HEK293 (cell line): ENCODE data around the gene TEX28.
"Not testable (repeated sequence)": the region's sequence is repeated elsewhere in the genome, so short reads cannot be mapped to it uniquely, and the experiment has no call there.

Experiments used
- CTCF ChIA-PET: fragments of 350-600 bp; formaldehyde crosslinking; extraction: SDS; loops from one replicate; lab custom pipeline; 2021; ENCODE audit warnings: antibody characterized with exemption; lab: Yijun Ruan, JAX
- POLR2A ChIA-PET: fragments of 300-600 bp; formaldehyde crosslinking; extraction: SDS; loops from one replicate; lab custom pipeline; 2020; ENCODE audit warnings: antibody characterized with exemption, inconsistent platforms; lab: Yijun Ruan, JAX
- H3K27ac ChIP-seq: fragments of 200-500 bp; sonication (Bioruptor generic); 2 replicates; pipeline ENCODE4 v1.5.1; 2014; ENCODE audit warnings: low read depth, low read length, control low read depth, inconsistent platforms; ENCODE audit errors: extremely low read depth
- H3K36me3 ChIP-seq, 2 experiments: fragments of 200-500 bp in 1 of 2; sonication (Bioruptor generic) in 1 of 2; 1 replicate in 1 of 2; 2 replicates in 1 of 2; pipeline ENCODE4 v1.5.1; 2014 to 2017; ENCODE audit warnings: inconsistent platforms in 2 of 2, low read length in 2 of 2; ENCODE audit not compliant: control insufficient read depth in 2 of 2, insufficient read depth in 1 of 2
- H3K4me1 ChIP-seq: fragments of 200-500 bp; sonication (Bioruptor generic); 2 replicates; pipeline ENCODE4 v1.5.1; 2014; ENCODE audit warnings: mild to moderate bottlenecking, low read length, inconsistent platforms; ENCODE audit not compliant: control insufficient read depth, insufficient read depth
- H3K4me3 ChIP-seq: 2 replicates; pipeline ENCODE4 v1.5.1; 2011; ENCODE audit warnings: low read depth, mild to moderate bottlenecking, control low read depth, low read length, moderate library complexity
- H3K9me3 ChIP-seq: fragments of 200-500 bp; sonication (Bioruptor generic); 2 replicates; pipeline ENCODE4 v1.5.1; 2014; ENCODE audit warnings: low read depth, low read length, inconsistent platforms; ENCODE audit not compliant: control insufficient read depth, insufficient read depth
- GLIS1 ChIP-seq: fragments of 450-650 bp; formaldehyde crosslinking; IDR thresholded peaks from 2 replicates; pipeline ENCODE4 v1.5.1; 2016; ENCODE audit warnings: missing biosample characterization, missing genetic modification characterization
- HOXD13 ChIP-seq: sonication (generic); formaldehyde crosslinking; IDR thresholded peaks from 2 replicates; pipeline ENCODE4 v1.8.0; 2022; ENCODE audit warnings: missing genetic modification reagents, borderline replicate concordance
- SETDB1 ChIP-seq: IDR thresholded peaks from one replicate; pipeline ENCODE4 v1.6.1; 2017; ENCODE audit warnings: mild to moderate bottlenecking, low read length, moderate library complexity, mixed read lengths; ENCODE audit not compliant: insufficient read length
- TRIM28 ChIP-seq: IDR thresholded peaks from 2 replicates; pipeline ENCODE4 v1.6.1; 2011; ENCODE audit warnings: low read length, control low read depth, borderline replicate concordance
- ZBTB48 ChIP-seq: fragments of 450-650 bp; formaldehyde crosslinking; IDR thresholded peaks from 2 replicates; pipeline ENCODE4 v1.5.1; 2016; ENCODE audit warnings: missing biosample characterization, missing genetic modification characterization
- ZNF121 ChIP-seq: fragments of 450-650 bp; formaldehyde crosslinking; IDR thresholded peaks from 2 replicates; pipeline ENCODE4 v1.5.1; 2016; ENCODE audit warnings: missing biosample characterization, missing genetic modification characterization
- ZNF132 ChIP-seq: fragments of 450-650 bp; formaldehyde crosslinking; IDR thresholded peaks from 2 replicates; pipeline ENCODE4 v1.5.1; 2017; ENCODE audit warnings: missing biosample characterization, missing genetic modification characterization, borderline replicate concordance
- ZNF146 ChIP-seq: fragments of 450-650 bp; formaldehyde crosslinking; IDR thresholded peaks from 2 replicates; pipeline ENCODE4 v1.5.1; 2016; ENCODE audit warnings: missing biosample characterization, missing genetic modification characterization
- ZNF2 ChIP-seq: fragments of 450-650 bp; formaldehyde crosslinking; IDR thresholded peaks from 2 replicates; pipeline ENCODE4 v1.5.1; 2016; ENCODE audit warnings: missing biosample characterization, missing genetic modification characterization
- ZNF248 ChIP-seq: fragments of 450-650 bp; formaldehyde crosslinking; IDR thresholded peaks from 2 replicates; pipeline ENCODE4 v1.5.1; 2017; ENCODE audit warnings: missing biosample characterization, missing genetic modification characterization
- ZNF37A ChIP-seq: fragments of 450-650 bp; IDR thresholded peaks from 2 replicates; pipeline ENCODE4 v1.5.1; 2018; ENCODE audit warnings: missing biosample characterization, missing genetic modification characterization
- ZNF529 ChIP-seq: fragments of 450-650 bp; formaldehyde crosslinking; IDR thresholded peaks from 2 replicates; pipeline ENCODE4 v1.5.1; 2017; ENCODE audit warnings: missing genetic modification characterization, missing biosample characterization; ENCODE audit not compliant: insufficient replicate concordance
- TF ChIP-seq, protein P1 (sequence below): fragments of 450-650 bp; formaldehyde crosslinking; IDR thresholded peaks from 2 replicates; pipeline ENCODE4 v1.5.1; 2016; ENCODE audit warnings: missing biosample characterization, missing genetic modification characterization
- TF ChIP-seq, protein P2 (sequence below): fragments of 450-650 bp; formaldehyde crosslinking; IDR thresholded peaks from 2 replicates; pipeline ENCODE4 v1.5.1; 2017; ENCODE audit warnings: missing biosample characterization, missing genetic modification characterization
- TF ChIP-seq, protein P3 (sequence below): fragments of 450-650 bp; formaldehyde crosslinking; IDR thresholded peaks from 2 replicates; pipeline ENCODE4 v1.5.1; 2016; ENCODE audit warnings: missing biosample characterization, missing genetic modification characterization
- TF ChIP-seq, protein P4 (sequence below): fragments of 450-650 bp; formaldehyde crosslinking; IDR thresholded peaks from 2 replicates; pipeline ENCODE4 v1.5.1; 2016; ENCODE audit warnings: missing biosample characterization, missing genetic modification characterization
- TF ChIP-seq, protein P5 (sequence below): sonication (generic); formaldehyde crosslinking; IDR thresholded peaks from 2 replicates; pipeline ENCODE4 v1.8.1; 2022; ENCODE audit warnings: mild to moderate bottlenecking, moderate library complexity, missing genetic modification reagents

TEX28 gene

DNA sequence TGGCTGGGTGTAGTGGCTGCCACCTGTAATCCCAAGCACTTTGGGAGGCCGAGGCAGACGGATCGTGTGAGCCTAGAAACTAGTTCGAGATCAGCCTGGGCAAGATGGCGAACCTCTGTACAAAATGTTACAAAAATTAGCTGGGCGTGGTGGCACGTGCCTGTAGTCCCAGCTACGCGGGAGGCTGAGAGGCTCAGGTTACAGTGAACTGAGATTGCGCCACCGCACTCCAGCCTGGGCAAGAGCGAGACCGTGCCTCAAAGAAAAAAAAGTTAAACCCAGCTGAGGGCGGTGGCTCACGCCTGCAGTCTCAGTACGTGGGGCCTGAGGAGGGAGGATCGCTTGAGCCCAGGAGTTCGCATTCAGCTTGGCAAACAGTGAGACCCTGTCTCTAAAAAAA lies 1.8 kb upstream of the TEX28 start:
- POLR2A ChIA-PET = no interaction called here

DNA sequence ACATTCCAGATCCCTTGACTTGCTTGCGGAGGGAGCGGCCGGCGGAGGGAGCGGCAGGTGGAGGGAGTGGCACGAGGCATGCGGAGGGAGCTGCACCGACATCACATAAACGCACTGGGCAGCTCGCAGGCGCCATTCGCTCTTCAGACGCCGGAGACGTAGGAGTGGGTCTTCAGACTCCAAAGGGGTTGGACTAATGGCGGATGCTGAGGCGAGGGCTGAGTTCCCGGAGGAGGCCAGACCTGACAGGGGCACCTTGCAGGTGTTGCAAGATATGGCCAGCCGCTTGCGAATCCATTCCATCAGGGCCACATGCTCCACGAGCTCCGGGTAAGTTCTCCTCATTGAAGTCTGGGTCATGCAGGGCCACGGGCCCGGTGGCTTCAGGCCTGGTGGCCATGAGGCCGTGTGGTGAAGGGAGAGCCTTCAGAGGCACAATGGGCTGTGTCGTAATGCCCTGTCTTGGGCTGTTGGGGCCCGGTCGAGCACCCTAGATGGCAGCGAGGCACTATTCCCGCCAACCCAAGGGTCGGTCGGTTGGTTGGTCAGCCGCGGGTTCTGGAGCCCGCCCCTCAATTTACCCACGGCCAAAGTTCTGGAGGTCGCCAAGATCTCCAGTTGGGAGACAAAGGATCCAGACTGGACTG lies 863 bp upstream of the TEX28 start, which contains the start of gene TKTL1:
Gene TKTL1, plus strand, starts transcription at position 132 of the 647 bp plus-strand sequence. Its CDS starts 65 bp downstream, at position 197.
- H3K27ac ChIP-seq = no peak within 1 kb of the TSS
- ChIA-PET CTCF (interaction anchor here (0.6 to 1.6 kb wide), 2 partner anchors 13 to 624 kb away, joined by 6 read pairs; no protein-coding TSS in a partner anchor), POLR2A (no interaction called here)

More for the DNA sequence above, 1.8 kb upstream of the TEX28 start:
- Histone ChIP-seq H3K4me1 (no peaks in the 10 kb centered on the region), H3K27ac (no peak overlapping the region), H3K4me3 (no peak overlapping the region), H3K36me3 (no peaks in the 10 kb centered on the region), H3K9me3 (no peaks in the 10 kb centered on the region)
- no peak for TF ChIP-seq HOXD13 (CRISPR knock-in tag)
- peak; percentile 59 for TF ChIP-seq SETDB1
- CTCF ChIA-PET = interaction anchor here (0.6 to 1.6 kb wide), 3 partner anchors 10 to 19 kb away, joined by 3 to 6 read pairs (median 4); no protein-coding TSS in a partner anchor

DNA sequence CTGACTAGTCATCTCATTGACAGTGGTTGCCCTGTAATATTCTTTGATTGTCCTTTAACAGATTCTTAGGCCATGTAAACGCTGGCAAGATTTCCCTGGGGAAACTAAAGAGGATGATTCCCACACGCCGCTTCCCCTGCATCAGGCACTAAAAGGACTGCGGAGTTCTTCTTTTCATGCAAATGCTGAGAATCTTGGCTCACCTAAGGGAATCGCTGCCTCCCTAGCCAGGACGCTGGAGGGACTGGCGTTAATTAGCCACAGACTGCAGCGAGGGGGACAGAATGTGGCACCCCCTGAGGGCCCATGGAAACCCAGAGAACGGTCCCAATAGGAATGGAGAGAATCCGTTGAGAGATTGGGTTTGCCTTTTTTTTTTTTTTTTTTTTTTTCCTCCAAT lies 8.5 kb downstream of the TEX28 start:
- H3K27ac ChIP-seq, CTCF ChIA-PET, H3K4me1 ChIP-seq, H3K9me3 ChIP-seq, POLR2A ChIA-PET, H3K36me3 ChIP-seq, H3K4me3 ChIP-seq: not testable (repeated sequence)

More for the DNA sequence above, 863 bp upstream of the TEX28 start, which contains the start of gene TKTL1:
- no peaks in the 10 kb centered on the region for H3K36me3 ChIP-seq
- H3K4me3 ChIP-seq = no peak within 1 kb of the TSS
- no peaks in the 10 kb centered on the region for H3K4me1 ChIP-seq
- H3K9me3 ChIP-seq = no peaks in the 10 kb centered on the region
- no peak for TF ChIP-seq ZNF529 (tag by site-specific recombination)
- TF ChIP-seq ZNF2 (tag by site-specific recombination) = no peak
- TF ChIP-seq, protein P1, sequence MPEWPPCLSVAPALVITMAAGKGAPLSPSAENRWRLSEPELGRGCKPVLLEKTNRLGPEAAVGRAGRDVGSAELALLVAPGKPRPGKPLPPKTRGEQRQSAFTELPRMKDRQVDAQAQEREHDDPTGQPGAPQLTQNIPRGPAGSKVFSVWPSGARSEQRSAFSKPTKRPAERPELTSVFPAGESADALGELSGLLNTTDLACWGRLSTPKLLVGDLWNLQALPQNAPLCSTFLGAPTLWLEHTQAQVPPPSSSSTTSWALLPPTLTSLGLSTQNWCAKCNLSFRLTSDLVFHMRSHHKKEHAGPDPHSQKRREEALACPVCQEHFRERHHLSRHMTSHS = no peak
- no peak for TF ChIP-seq TRIM28
- TF ChIP-seq, protein P2, sequence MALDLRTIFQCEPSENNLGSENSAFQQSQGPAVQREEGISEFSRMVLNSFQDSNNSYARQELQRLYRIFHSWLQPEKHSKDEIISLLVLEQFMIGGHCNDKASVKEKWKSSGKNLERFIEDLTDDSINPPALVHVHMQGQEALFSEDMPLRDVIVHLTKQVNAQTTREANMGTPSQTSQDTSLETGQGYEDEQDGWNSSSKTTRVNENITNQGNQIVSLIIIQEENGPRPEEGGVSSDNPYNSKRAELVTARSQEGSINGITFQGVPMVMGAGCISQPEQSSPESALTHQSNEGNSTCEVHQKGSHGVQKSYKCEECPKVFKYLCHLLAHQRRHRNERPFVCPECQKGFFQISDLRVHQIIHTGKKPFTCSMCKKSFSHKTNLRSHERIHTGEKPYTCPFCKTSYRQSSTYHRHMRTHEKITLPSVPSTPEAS = no peak
- TF ChIP-seq ZBTB48 (tag by site-specific recombination) = no peak
- TF ChIP-seq, protein P3, sequence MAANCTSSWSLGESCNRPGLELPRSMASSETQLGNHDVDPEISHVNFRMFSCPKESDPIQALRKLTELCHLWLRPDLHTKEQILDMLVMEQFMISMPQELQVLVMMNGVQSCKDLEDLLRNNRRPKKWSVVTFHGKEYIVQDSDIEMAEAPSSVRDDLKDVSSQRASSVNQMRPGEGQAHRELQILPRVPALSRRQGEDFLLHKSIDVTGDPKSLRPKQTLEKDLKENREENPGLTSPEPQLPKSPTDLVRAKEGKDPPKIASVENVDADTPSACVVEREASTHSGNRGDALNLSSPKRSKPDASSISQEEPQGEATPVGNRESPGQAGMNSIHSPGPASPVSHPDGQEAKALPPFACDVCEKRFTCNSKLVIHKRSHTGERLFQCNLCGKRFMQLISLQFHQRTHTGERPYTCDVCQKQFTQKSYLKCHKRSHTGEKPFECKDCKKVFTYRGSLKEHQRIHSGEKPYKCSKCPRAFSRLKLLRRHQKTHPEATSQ (tag by site-specific recombination) = no peak
- TF ChIP-seq ZNF146 = no peak
- no peak for TF ChIP-seq ZNF132
- TF ChIP-seq GLIS1 (tag by site-specific recombination) = no peak
- TF ChIP-seq, protein P4, sequence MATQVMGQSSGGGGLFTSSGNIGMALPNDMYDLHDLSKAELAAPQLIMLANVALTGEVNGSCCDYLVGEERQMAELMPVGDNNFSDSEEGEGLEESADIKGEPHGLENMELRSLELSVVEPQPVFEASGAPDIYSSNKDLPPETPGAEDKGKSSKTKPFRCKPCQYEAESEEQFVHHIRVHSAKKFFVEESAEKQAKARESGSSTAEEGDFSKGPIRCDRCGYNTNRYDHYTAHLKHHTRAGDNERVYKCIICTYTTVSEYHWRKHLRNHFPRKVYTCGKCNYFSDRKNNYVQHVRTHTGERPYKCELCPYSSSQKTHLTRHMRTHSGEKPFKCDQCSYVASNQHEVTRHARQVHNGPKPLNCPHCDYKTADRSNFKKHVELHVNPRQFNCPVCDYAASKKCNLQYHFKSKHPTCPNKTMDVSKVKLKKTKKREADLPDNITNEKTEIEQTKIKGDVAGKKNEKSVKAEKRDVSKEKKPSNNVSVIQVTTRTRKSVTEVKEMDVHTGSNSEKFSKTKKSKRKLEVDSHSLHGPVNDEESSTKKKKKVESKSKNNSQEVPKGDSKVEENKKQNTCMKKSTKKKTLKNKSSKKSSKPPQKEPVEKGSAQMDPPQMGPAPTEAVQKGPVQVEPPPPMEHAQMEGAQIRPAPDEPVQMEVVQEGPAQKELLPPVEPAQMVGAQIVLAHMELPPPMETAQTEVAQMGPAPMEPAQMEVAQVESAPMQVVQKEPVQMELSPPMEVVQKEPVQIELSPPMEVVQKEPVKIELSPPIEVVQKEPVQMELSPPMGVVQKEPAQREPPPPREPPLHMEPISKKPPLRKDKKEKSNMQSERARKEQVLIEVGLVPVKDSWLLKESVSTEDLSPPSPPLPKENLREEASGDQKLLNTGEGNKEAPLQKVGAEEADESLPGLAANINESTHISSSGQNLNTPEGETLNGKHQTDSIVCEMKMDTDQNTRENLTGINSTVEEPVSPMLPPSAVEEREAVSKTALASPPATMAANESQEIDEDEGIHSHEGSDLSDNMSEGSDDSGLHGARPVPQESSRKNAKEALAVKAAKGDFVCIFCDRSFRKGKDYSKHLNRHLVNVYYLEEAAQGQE = no peak
- TF ChIP-seq, protein P5, sequence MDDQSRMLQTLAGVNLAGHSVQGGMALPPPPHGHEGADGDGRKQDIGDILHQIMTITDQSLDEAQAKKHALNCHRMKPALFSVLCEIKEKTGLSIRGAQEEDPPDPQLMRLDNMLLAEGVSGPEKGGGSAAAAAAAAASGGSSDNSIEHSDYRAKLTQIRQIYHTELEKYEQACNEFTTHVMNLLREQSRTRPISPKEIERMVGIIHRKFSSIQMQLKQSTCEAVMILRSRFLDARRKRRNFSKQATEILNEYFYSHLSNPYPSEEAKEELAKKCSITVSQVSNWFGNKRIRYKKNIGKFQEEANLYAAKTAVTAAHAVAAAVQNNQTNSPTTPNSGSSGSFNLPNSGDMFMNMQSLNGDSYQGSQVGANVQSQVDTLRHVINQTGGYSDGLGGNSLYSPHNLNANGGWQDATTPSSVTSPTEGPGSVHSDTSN = no peak
- TF ChIP-seq ZNF37A = no peak
- no peak for TF ChIP-seq ZNF248 (tag by site-specific recombination)
- TF ChIP-seq ZNF121 (tag by site-specific recombination) = no peak

DNA sequence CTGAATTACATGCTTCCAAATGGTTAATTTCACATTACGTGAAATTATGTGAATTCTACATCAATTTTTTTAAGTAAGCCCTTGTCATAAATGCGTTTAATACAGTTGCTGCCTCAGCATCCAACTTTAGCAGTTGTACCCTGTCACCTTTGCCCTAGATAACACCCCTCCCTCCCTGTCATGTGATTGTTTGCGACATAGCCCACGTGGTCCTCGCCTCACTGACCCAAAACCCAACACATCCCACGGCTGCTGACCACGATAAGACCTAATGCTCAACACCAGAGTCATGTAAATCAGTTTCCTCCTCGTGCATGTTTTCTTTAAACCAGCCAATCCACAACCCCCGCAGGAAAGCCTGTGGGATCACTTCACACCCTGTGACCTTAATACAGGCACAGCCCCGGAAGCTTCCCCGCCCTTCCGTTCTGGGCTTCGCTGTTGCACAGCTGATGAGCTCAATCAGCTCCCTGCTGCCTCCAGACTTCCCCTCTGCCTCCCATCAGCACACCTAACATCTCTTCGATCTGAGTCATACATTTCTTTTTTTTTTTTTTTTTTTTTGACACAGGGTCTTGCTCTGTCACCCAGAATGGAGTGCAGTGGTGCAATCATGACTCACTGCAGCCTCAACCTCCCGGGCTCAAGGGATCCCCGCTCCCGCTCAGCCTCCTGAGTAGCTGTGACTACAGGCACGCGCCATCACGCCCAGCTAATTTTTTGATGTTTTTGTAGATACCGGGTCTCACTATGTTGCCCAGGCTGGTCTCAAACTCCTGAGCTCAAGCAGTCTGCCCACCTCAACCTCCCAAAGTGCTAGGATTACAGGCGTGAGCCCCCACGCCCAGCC lies 10.2 kb downstream of the TEX28 start:
- H3K27ac ChIP-seq, CTCF ChIA-PET, H3K9me3 ChIP-seq, POLR2A ChIA-PET, H3K4me1 ChIP-seq, H3K36me3 ChIP-seq, H3K4me3 ChIP-seq: not testable (repeated sequence)
